Heart left ventricle (tissue), 13 donors: ENCODE data around the gene SCOC.

Source experiments
- CTCF ChIP-seq, 12 donors: fragments of 200-600 bp; sonication (generic) in 4 of 12; IDR thresholded peaks; one replicate each; pipeline versions ENCODE4 v1.5.0 to v1.8.0; 2018 to 2022; ENCODE audit warnings: antibody characterized with exemption in 12 of 12, mild to moderate bottlenecking in 5 of 12
- POLR2A ChIP-seq, 2 donors: fragments of 450-650 bp; IDR thresholded peaks; one replicate each; pipeline ENCODE4 v1.6.1; 2017; ENCODE audit warnings: antibody characterized with exemption in 2 of 2, mild to moderate bottlenecking in 2 of 2, moderate library complexity in 2 of 2
- donor health status: ischemic (EF 13 %, LVEDD 7.1; RV severe dilation, severe dysfunction).
- donor health status: DM: no; HTN: yes; CAD: no.
- donor health status: DM: no; HTN: no; CAD: no.
- donor health status: ischemic (EF 25% LVEDD 6.9; RV normal size, moderate dysfunction).
- donor health status: ischemic (EF 25% LVEDD 5.7; RV mildly dilated, moderate dysfunction).
- donor health status: ischemic (EF 35%, LVEDD 5.7; RV mildly dilated, moderate dysfunction).
- donor health status: nonischemic (EF 11% LVEDD 7.7; RV severe dilation, severe dysfunction).
- donor health status: DM: yes; HTN: yes; CAD: no.
- donor health status: PGD.
- donor health status: ischemic (EF 29% LVEDD 5.4; RV normal size, mild dysfunction).
- donor health status: nonischemic (EF 23%, LVEDD 6.1; RV moderate dilation, normal function).

- TF ChIP-seq CTCF (IDR thresholded peaks at IDR 0.05), result no peak
- TF ChIP-seq POLR2A (IDR thresholded peaks at IDR 0.05), result no peak
Observed at GRCh38 chr4:140408974-140409373, 35.5 kb downstream of the SCOC start.
